Thyroid gland (tissue), 4 donors: ENCODE data around the gene BBC3. TPM values are rescaled to one million over a fixed set of nuclear protein-coding genes. Genes with fewer than 3 reads are reported as not detected.

Experiments used
- DNase-seq, 2 donors: peaks; one replicate each; pipeline ENCODE4 v3.0.0-alpha.2; 2019
- H3K27ac ChIP-seq, 3 donors: fragments of 200-600 bp; sonication (generic); 1 replicate in 2 of 3; 2 replicates in 1 of 3; pipeline ENCODE4 v1.5.1; 2016 to 2019; ENCODE audit warnings: mild to moderate bottlenecking in 1 of 3, moderate library complexity in 1 of 3
- H3K27me3 ChIP-seq: fragments of 200-600 bp; sonication (generic); one replicate; pipeline ENCODE4 v1.5.1; 2019
- H3K36me3 ChIP-seq, 2 donors: fragments of 200-600 bp; sonication (generic); one replicate each; pipeline ENCODE4 v1.5.1; 2016 to 2019
- H3K4me1 ChIP-seq, 2 donors: fragments of 200-600 bp; sonication (generic); one replicate each; pipeline ENCODE4 v1.5.1; 2017 to 2019
- H3K4me3 ChIP-seq, 3 donors: fragments of 200-600 bp; sonication (generic); replicated peaks in 1 of 3; 1 replicate in 2 of 3; 2 replicates in 1 of 3; pipeline ENCODE4 v1.5.1; 2016; ENCODE audit warnings: mild to moderate bottlenecking in 1 of 3
- H3K9me3 ChIP-seq: fragments of 200-600 bp; sonication (generic); one replicate; pipeline ENCODE4 v1.5.1; 2017
- POLR2A ChIP-seq, 2 donors: fragments of 450-650 bp; IDR thresholded peaks; one replicate each; pipeline ENCODE4 v1.6.1; 2017; ENCODE audit warnings: antibody characterized with exemption in 2 of 2, mild to moderate bottlenecking in 2 of 2, moderate library complexity in 1 of 2
- WGBS, 2 donors: methylation state at CpG; one replicate each; pipeline ENCODE4 v1.1.5; 2017; 5-methylcytosine and 5-hydroxymethylcytosine counted together
- intact Hi-C: fragments of 100-400 bp; cut with DNase I; formaldehyde crosslinking; loops from one replicate; pipeline ENCODE4 v1.15.1; 2023
- total RNA-seq, 4 donors: library from RNA; depleted of rRNA; stranded (reverse); fragments of >200 nt; gene quantifications; one replicate each; pipeline ENCODE4 v1.2.3, GENCODE V29; 2016
- TF ChIP-seq, protein P1 (sequence below), 6 experiments: fragments of 200-600 bp in 3 of 6; fragments of 450-650 bp in 3 of 6; sonication (generic) in 3 of 6; IDR thresholded peaks; one replicate each; pipeline ENCODE4 v1.5.1; 2016 to 2019; ENCODE audit warnings: antibody characterized with exemption in 6 of 6, mild to moderate bottlenecking in 2 of 6, inconsistent platforms in 1 of 6, moderate library complexity in 1 of 6

The BBC3 gene
- total RNA-seq, 4 donors from 2014 or later, result 2.4 to 7.7 (median 4.9) TPM

- 84 to 88% methylated on average over 3 of the region's 3 CpGs for WGBS, 2 donors
- Histone ChIP-seq H3K4me1 (no peaks in the 10 kb centered on the region), H3K36me3 (peaks cover 9 to 35% of the 10 kb centered on the region in 2 donors), H3K27ac (no peak overlapping the region), H3K9me3 (no peaks in the 10 kb centered on the region), H3K4me3 (no peak overlapping the region), H3K27me3 (no peaks in the 10 kb centered on the region)
- intact Hi-C loops, result no loop called here
- TF ChIP-seq, protein P1, sequence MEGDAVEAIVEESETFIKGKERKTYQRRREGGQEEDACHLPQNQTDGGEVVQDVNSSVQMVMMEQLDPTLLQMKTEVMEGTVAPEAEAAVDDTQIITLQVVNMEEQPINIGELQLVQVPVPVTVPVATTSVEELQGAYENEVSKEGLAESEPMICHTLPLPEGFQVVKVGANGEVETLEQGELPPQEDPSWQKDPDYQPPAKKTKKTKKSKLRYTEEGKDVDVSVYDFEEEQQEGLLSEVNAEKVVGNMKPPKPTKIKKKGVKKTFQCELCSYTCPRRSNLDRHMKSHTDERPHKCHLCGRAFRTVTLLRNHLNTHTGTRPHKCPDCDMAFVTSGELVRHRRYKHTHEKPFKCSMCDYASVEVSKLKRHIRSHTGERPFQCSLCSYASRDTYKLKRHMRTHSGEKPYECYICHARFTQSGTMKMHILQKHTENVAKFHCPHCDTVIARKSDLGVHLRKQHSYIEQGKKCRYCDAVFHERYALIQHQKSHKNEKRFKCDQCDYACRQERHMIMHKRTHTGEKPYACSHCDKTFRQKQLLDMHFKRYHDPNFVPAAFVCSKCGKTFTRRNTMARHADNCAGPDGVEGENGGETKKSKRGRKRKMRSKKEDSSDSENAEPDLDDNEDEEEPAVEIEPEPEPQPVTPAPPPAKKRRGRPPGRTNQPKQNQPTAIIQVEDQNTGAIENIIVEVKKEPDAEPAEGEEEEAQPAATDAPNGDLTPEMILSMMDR (IDR thresholded peaks at IDR 0.05), result no peak
- no peak for TF ChIP-seq POLR2A (IDR thresholded peaks at IDR 0.05)
- DNase-seq, result no peak
These were observed 27.7 kb downstream of the BBC3 start for GRCh38 chr19:47203254-47203653.

DNA sequence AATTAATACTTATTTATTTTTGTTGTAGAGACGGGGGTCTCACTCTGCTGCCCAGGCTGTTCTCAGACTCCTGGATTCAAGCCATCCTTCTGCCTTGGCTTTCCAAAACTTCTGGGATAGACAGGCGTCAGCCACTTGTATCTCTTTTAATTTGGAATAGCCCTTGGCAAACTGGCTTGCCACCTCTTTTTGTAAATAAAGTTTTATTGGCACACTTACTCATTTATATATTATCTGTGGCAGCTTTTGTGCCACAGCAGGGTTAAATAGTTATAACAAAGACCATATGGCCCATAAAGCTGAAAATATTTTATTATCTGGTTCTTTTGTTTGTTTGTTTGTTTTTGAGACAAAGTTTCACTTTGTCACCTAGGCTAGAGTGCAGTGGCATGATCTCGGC lies 30.5 kb downstream of the BBC3 start:
- intact Hi-C loops, result no loop called here
- no peak overlapping the region for H3K4me3 ChIP-seq
- H3K9me3 ChIP-seq, result no peaks in the 10 kb centered on the region
- 86 to 97% methylated on average over 3 of the region's 3 CpGs for WGBS, 2 donors
- H3K4me1 ChIP-seq, result no peaks in the 10 kb centered on the region
- no peak for DNase-seq
- no peak overlapping the region for H3K27ac ChIP-seq
- H3K36me3 ChIP-seq, result peaks cover 9 to 33% of the 10 kb centered on the region in 2 donors
- TF ChIP-seq, protein P1 (IDR thresholded peaks at IDR 0.05), result no peak
- no peak for TF ChIP-seq POLR2A (IDR thresholded peaks at IDR 0.05)
- H3K27me3 ChIP-seq, result no peaks in the 10 kb centered on the region

DNA sequence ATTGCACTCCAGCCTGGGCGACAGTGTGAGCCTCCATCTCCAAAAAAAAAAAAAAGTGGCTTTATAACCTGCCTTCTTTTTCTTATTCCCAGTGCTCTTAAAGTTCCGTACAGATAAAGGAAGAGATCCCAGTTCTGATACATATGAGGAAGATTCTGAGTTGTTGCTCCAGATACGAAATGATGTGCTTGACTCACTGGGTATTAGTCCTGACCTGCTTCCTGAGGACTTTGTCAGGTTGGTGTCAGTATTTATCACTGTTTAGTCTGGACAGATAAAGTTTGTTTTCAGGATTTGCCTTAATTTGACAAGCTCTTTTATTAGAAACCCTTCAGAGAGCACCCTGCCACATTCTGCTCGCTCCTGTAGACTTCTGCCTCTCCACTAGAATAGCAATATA lies 33.9 kb downstream of the BBC3 start:
- no peak overlapping the region for H3K4me3 ChIP-seq
- peaks cover 11 to 17% of the 10 kb centered on the region in 2 donors for H3K4me1 ChIP-seq
- no peaks in the 10 kb centered on the region for H3K27me3 ChIP-seq
- no peak for DNase-seq
- H3K36me3 ChIP-seq, result peaks cover 0 to 13% of the 10 kb centered on the region in 2 donors
- H3K27ac ChIP-seq, result no peak overlapping the region
- no peak for TF ChIP-seq POLR2A (IDR thresholded peaks at IDR 0.05)
- TF ChIP-seq, protein P1 (IDR thresholded peaks at IDR 0.05), result no peak
- intact Hi-C loops, result no loop called here
- no peaks in the 10 kb centered on the region for H3K9me3 ChIP-seq
- WGBS, 2 donors, result 96 to 99% methylated on average over 4 of the region's 4 CpGs

DNA sequence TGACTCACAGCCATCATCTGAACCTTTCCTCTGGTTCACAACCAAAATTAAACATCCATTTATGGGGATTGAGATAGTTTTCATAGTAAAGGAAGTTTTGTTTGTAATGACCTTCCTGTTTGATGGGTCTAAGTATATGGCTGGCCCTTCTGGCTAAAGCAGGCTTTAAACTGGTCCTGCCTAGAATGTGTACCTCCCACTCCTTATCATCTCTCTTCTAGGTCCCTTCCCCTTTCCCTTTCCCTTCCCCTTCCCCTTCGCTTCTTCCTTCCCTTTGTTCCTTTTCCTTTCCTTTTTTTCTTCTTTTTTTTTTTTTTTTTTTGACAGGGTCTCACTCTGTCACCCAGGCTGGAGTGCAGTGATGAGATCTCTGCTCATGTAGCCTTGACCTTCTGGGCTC lies 35.6 kb downstream of the BBC3 start:
- Histone ChIP-seq H3K27me3 (no peaks in the 10 kb centered on the region), H3K36me3 (peaks cover 0 to 13% of the 10 kb centered on the region in 2 donors), H3K9me3 (no peaks in the 10 kb centered on the region), H3K4me1 (peaks cover 23 to 28% of the 10 kb centered on the region in 2 donors), H3K27ac (no peak overlapping the region), H3K4me3 (no peak overlapping the region)
- TF ChIP-seq POLR2A (IDR thresholded peaks at IDR 0.05), result no peak
- intact Hi-C loops, result no loop called here
- DNase-seq, result no peak
- WGBS, 2 donors, result 95 to 97% methylated on average over 1 of the region's 1 CpG

DNA sequence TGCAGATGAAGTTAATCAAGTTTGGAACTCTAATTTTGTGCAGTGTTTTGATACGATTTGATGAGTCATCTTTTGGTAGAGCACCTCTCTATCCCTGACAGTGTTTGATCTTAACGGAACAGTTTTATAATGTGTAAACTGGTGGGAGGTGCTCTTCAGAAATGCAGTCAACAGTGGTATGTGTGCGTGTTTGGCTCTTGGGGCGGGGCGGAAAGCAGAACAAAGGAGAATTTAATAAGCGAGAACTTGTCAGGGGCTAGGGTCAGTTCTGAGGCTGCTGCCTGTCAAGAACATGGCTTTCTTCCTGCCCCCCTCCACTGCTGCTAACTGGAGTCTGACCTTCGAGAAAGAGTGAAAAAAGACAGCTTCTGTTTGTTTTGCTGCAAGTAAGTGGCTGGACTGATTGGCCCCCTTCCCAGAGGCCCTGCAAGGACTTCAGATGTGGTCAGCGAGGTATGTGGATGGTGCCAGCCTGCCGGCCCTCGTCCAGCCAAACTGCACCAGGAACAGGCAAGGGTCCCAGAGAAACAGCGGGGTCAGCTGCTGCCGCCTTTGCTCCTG lies 40.8 kb downstream of the BBC3 start:
- Histone ChIP-seq H3K4me1 (peaks cover 55 to 66% of the 10 kb centered on the region in 2 donors), H3K27me3 (no peaks in the 10 kb centered on the region), H3K36me3 (no peaks in the 10 kb centered on the region), H3K9me3 (no peaks in the 10 kb centered on the region), H3K27ac (peak overlapping the region; percentile 81 to 90 (median 89)), H3K4me3 (no peak overlapping the region)
- WGBS, 2 donors, result 10 to 22% methylated on average over 12 of the region's 12 CpGs
- intact Hi-C loops, result no loop called here
- DNase-seq, result peak; percentile 99
- TF ChIP-seq POLR2A (IDR thresholded peaks at IDR 0.05), result peak in 1 of 2 donors; percentile 37
- TF ChIP-seq, protein P1 (IDR thresholded peaks at IDR 0.05), result no peak
